ENCODE data around the gene SCGB1C1.

SCGB1C1 gene

GRCh38 chr11:210803-211180 lies 17.9 kb downstream of the SCGB1C1 start:
- TF ChIP-seq CTCF (conservative IDR thresholded peaks at IDR 0.05; ENCODE audit: control insufficient read depth, insufficient read depth, low read depth, low read length), result no peak
- no peak for DNase-seq (ENCODE audit: low read depth)
- H3K4me3 ChIP-seq (ENCODE audit: control insufficient read depth, low read depth, low read length), result peak overlapping the region; percentile 95

- no peak for TF ChIP-seq CTCF (conservative IDR thresholded peaks at IDR 0.05; ENCODE audit: control insufficient read depth, insufficient read depth, low read depth, low read length)
- no peak overlapping the region for H3K4me3 ChIP-seq (ENCODE audit: control insufficient read depth, low read depth, low read length)
- no peak for DNase-seq (ENCODE audit: low read depth)
Measured at GRCh38 chr11:211295-211694, 18.4 kb downstream of the SCGB1C1 start.

- DNase-seq (ENCODE audit: low read depth), result no peak
- H3K4me3 ChIP-seq (ENCODE audit: control insufficient read depth, low read depth, low read length), result no peak overlapping the region
- TF ChIP-seq CTCF (conservative IDR thresholded peaks at IDR 0.05; ENCODE audit: control insufficient read depth, insufficient read depth, low read depth, low read length), result no peak
Measured at GRCh38 chr11:211741-212140, 18.9 kb downstream of the SCGB1C1 start.

- DNase-seq (ENCODE audit: low read depth), result no peak
- H3K4me3 ChIP-seq (ENCODE audit: control insufficient read depth, low read depth, low read length), result no peak overlapping the region
- TF ChIP-seq CTCF (conservative IDR thresholded peaks at IDR 0.05; ENCODE audit: control insufficient read depth, insufficient read depth, low read depth, low read length), result no peak
Measured at GRCh38 chr11:212150-213100, 19.5 kb downstream of the SCGB1C1 start.

- no peak overlapping the region for H3K4me3 ChIP-seq (ENCODE audit: control insufficient read depth, low read depth, low read length)
- DNase-seq (ENCODE audit: low read depth), result no peak
- no peak for TF ChIP-seq CTCF (conservative IDR thresholded peaks at IDR 0.05; ENCODE audit: control insufficient read depth, insufficient read depth, low read depth, low read length)
Measured at GRCh38 chr11:213111-213510, 20.2 kb downstream of the SCGB1C1 start.

GRCh38 chr11:214083-214482 lies 21.2 kb downstream of the SCGB1C1 start:
- no peak for TF ChIP-seq CTCF (conservative IDR thresholded peaks at IDR 0.05; ENCODE audit: control insufficient read depth, insufficient read depth, low read depth, low read length)
- DNase-seq (ENCODE audit: low read depth), result no peak
- no peak overlapping the region for H3K4me3 ChIP-seq (ENCODE audit: control insufficient read depth, low read depth, low read length)
